IMR-90 (cell line): Measurements from ENCODE around the gene FRMD3. TPM values are rescaled to one million over a fixed set of nuclear protein-coding genes. Genes with fewer than 3 reads are reported as not detected.

Experiments used
- ATAC-seq: fragments of 200-7000 bp; cut with Tn5 transposase; 2 replicates; pipeline ENCODE4 v1.9.1; 2020; ENCODE audit warnings: low read depth, mild to moderate bottlenecking, moderate library complexity
- BruUV-seq: library from RNA; stranded (reverse); fragments of 400-500 nt; replicated peaks from 2 replicates; lab custom pipeline; 2021; lab: Mats Ljungman, UMichigan
- CTCF ChIA-PET: fragments of 300-600 bp; formaldehyde crosslinking; extraction: SDS; loops from one replicate; lab custom pipeline; 2021; ENCODE audit warnings: antibody characterized with exemption; lab: Yijun Ruan, JAX
- POLR2A ChIA-PET: fragments of 300-600 bp; sonication (Branson Sonifier 250); formaldehyde crosslinking; loops from one replicate; lab custom pipeline; 2022; ENCODE audit warnings: antibody characterized with exemption; ENCODE audit not compliant: unreplicated experiment; lab: Charles Lee
- DNase-seq: peaks from one replicate; pipeline ENCODE4 v3.0.0; 2013
- H2AFZ ChIP-seq: replicated peaks from 2 replicates; pipeline ENCODE3; 2013; ENCODE audit warnings: low read length, mild to moderate bottlenecking; ENCODE audit not compliant: poor library complexity
- H2AK5ac ChIP-seq: 2 replicates; pipeline ENCODE4 v1.6.1; 2013; ENCODE audit warnings: low read depth, low read length, inconsistent platforms
- H2AK9ac ChIP-seq: replicated peaks from 2 replicates; pipeline ENCODE3; 2013; ENCODE audit warnings: mild to moderate bottlenecking, low read depth, low read length, moderate library complexity; ENCODE audit not compliant: poor library complexity
- H2BK120ac ChIP-seq: 2 replicates; pipeline ENCODE4 v1.6.1; 2013; ENCODE audit warnings: low read depth, low read length, inconsistent platforms
- H2BK15ac ChIP-seq: 3 replicates; pipeline ENCODE4 v1.6.1; 2013; ENCODE audit warnings: low read depth, low read length, inconsistent platforms
- H2BK20ac ChIP-seq: 2 replicates; pipeline ENCODE4 v1.6.1; 2013; ENCODE audit warnings: low read depth, mild to moderate bottlenecking, inconsistent platforms, low read length, moderate library complexity
- H2BK5ac ChIP-seq: 2 replicates; pipeline ENCODE4 v1.6.1; 2013; ENCODE audit warnings: mild to moderate bottlenecking, low read depth, low read length, inconsistent platforms; ENCODE audit not compliant: poor library complexity, severe bottlenecking
- H3K14ac ChIP-seq: replicated peaks from 2 replicates; pipeline ENCODE4 v1.6.1; 2013; ENCODE audit warnings: low read depth, low read length, inconsistent platforms
- H3K18ac ChIP-seq: 2 replicates; pipeline ENCODE4 v1.6.1; 2013; ENCODE audit warnings: low read depth, low read length, control low read depth
- H3K23ac ChIP-seq: 2 replicates; pipeline ENCODE4 v1.6.1; 2013; ENCODE audit warnings: low read depth, low read length, inconsistent platforms
- H3K27ac ChIP-seq: 2 replicates; pipeline ENCODE4 v1.5.1; 2013; ENCODE audit warnings: mild to moderate bottlenecking, control low read depth, low read length; ENCODE audit not compliant: insufficient read depth
- H3K27me3 ChIP-seq: 2 replicates; pipeline ENCODE4 v1.6.1; 2013; ENCODE audit warnings: low read length; ENCODE audit not compliant: control insufficient read depth, insufficient read depth
- H3K36me3 ChIP-seq: 2 replicates; pipeline ENCODE4 v1.6.1; 2013; ENCODE audit warnings: low read length, mixed read lengths; ENCODE audit not compliant: control insufficient read depth, insufficient read depth
- H3K4ac ChIP-seq: 2 replicates; pipeline ENCODE4 v1.6.1; 2013; ENCODE audit warnings: low read depth, low read length, inconsistent platforms
- H3K4me1 ChIP-seq: 2 replicates; pipeline ENCODE4 v1.6.1; 2013; ENCODE audit warnings: low read length, mixed read lengths; ENCODE audit not compliant: control insufficient read depth, insufficient read depth
- H3K4me2 ChIP-seq: 2 replicates; pipeline ENCODE4 v1.6.1; 2013; ENCODE audit warnings: low read depth, mild to moderate bottlenecking, control low read depth, low read length, moderate library complexity
- H3K4me3 ChIP-seq: 2 replicates; pipeline ENCODE4 v1.5.1; 2013; ENCODE audit warnings: low read depth, mild to moderate bottlenecking, control low read depth, low read length, moderate library complexity; ENCODE audit not compliant: insufficient read depth
- H3K56ac ChIP-seq: 2 replicates; pipeline ENCODE4 v1.6.1; 2013; ENCODE audit warnings: low read length, inconsistent platforms; ENCODE audit not compliant: insufficient read depth; ENCODE audit errors: extremely low read depth
- H3K79me1 ChIP-seq, 2 experiments: 2 replicates each; pipeline ENCODE4 v1.6.1; 2013; ENCODE audit warnings: low read length in 2 of 2, inconsistent platforms in 1 of 2, low read depth in 1 of 2
- H3K9ac ChIP-seq: 2 replicates; pipeline ENCODE4 v1.6.1; 2013; ENCODE audit warnings: low read depth, low read length, control low read depth
- H3K9me1 ChIP-seq: 2 replicates; pipeline ENCODE4 v1.6.1; 2013; ENCODE audit warnings: low read length, inconsistent platforms; ENCODE audit not compliant: insufficient read depth
- H3K9me3 ChIP-seq: 2 replicates; pipeline ENCODE4 v1.6.1; 2013; ENCODE audit warnings: low read length; ENCODE audit not compliant: control insufficient read depth, insufficient read depth
- H4K20me1 ChIP-seq: 2 replicates; pipeline ENCODE4 v1.6.1; 2013; ENCODE audit warnings: low read length, inconsistent platforms; ENCODE audit not compliant: insufficient read depth
- H4K5ac ChIP-seq: 2 replicates; pipeline ENCODE4 v1.6.1; 2013; ENCODE audit warnings: mild to moderate bottlenecking, low read depth, low read length, control low read depth
- H4K8ac ChIP-seq, 2 experiments: 2 replicates each; pipeline ENCODE4 v1.6.1; 2013; ENCODE audit warnings: low read depth in 2 of 2, low read length in 2 of 2, control low read depth in 1 of 2, inconsistent platforms in 1 of 2
- H4K91ac ChIP-seq: 2 replicates; pipeline ENCODE4 v1.6.1; 2013; ENCODE audit warnings: low read depth, low read length, inconsistent platforms; ENCODE audit not compliant: insufficient read depth
- CEBPB ChIP-seq: IDR thresholded peaks from 2 replicates; pipeline ENCODE4 v1.6.1; 2012; ENCODE audit warnings: low read depth, low read length, improper control_type of control experiment
- CHD1 ChIP-seq: IDR thresholded peaks from 2 replicates; pipeline ENCODE4 v1.6.1; 2012; ENCODE audit warnings: low read depth, low read length, improper control_type of control experiment
- FOS ChIP-seq: fragments of 150-350 bp; IDR thresholded peaks from 2 replicates; pipeline ENCODE4 v1.6.1; 2016; ENCODE audit warnings: low read depth, low read length
- MAFK ChIP-seq: IDR thresholded peaks from 2 replicates; pipeline ENCODE4 v1.6.1; 2012; ENCODE audit warnings: low read depth, low read length, improper control_type of control experiment
- NFE2L2 ChIP-seq: fragments of 150-350 bp; IDR thresholded peaks from 2 replicates; pipeline ENCODE4 v1.6.1; 2016; ENCODE audit warnings: low read depth, mild to moderate bottlenecking, low read length
- POLR2A ChIP-seq: IDR thresholded peaks from 2 replicates; pipeline ENCODE4 v1.6.1; 2012; ENCODE audit warnings: mild to moderate bottlenecking, low read depth, low read length
- WGBS, 2 experiments: methylation state at CpG; one replicate each; pipeline versions ENCODE4 v1.1.5 to v1.1.7; 2013; ENCODE audit warnings: missing lambda C conversion rate in 2 of 2; ENCODE audit not compliant: insufficient read length in 1 of 2; ENCODE audit errors: extremely low coverage in 2 of 2; 5-methylcytosine and 5-hydroxymethylcytosine counted together
- dilution Hi-C: fragments of 300-500 bp; cut with HindIII; formaldehyde crosslinking; loops from one replicate; pipeline ENCODE4 v1.14.3; 2018; ENCODE audit warnings: low sequenced_read_pairs; ENCODE audit not compliant: unreplicated experiment
- in situ Hi-C: fragments of 300-500 bp; cut with MboI; formaldehyde crosslinking; loops from 3 replicates; pipeline ENCODE4 v1.14.3; 2019; ENCODE audit warnings: low sequenced_read_pairs, inconsistent platforms, mixed read lengths
- intact Hi-C: fragments of 100-400 bp; cut with micrococcal nuclease; formaldehyde crosslinking; loops from 2 replicates; pipeline ENCODE4 v1.10.0; 2022
- polyA plus RNA-seq, 3 experiments: library from polyadenylated mRNA; depleted of rRNA; stranded (reverse); fragments of >200 nt; gene quantifications; 2 replicates each; pipeline ENCODE4 v1.2.3, GENCODE V29; 2012; ENCODE audit warnings: low replicate concordance in 1 of 3
- total RNA-seq: library from RNA; depleted of rRNA; stranded (reverse); fragments of >200 nt; gene quantifications from 2 replicates; pipeline ENCODE4 v1.2.3, GENCODE V29; 2012
- TF ChIP-seq, protein P1 (sequence below): fragments of 150-350 bp; IDR thresholded peaks from 2 replicates; pipeline ENCODE4 v1.6.1; 2016; ENCODE audit warnings: low read depth, mild to moderate bottlenecking, low read length, moderate library complexity, borderline replicate concordance
- TF ChIP-seq, protein P2 (sequence below): fragments of 150-350 bp; IDR thresholded peaks from 2 replicates; pipeline ENCODE4 v1.6.1; 2017; ENCODE audit warnings: mild to moderate bottlenecking, antibody characterized with exemption, low read length, low read depth

Gene FRMD3
- total and polyA plus RNA-seq, 2 of the 4 experiments (the other 2 are of a cell fraction): 0.02 to 0.18 TPM

DNA sequence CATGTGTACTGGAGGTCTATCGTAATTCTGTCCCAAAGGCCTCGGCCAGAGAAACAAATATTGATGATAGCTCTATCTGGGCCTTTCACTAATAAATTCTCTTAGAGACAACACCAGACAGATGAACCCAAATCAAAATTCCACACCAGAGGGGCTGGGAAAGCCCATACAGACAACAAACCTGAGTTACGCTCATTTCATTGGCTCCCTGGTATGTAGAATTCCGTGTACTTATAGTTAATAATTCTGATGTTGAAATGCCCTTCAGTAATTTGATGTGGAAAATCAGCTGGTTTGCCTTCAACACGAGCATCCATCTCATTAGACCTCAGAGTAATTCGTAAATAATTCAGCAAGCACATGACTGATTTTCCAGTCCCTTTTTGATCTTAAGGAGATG lies 53.2 kb downstream of the FRMD3 start:
- in situ Hi-C loops: no loop called here
- Histone ChIP-seq H2BK5ac (no peak overlapping the region), H4K91ac (no peak overlapping the region), H3K9me1 (no peaks in the 10 kb centered on the region), H4K20me1 (no peaks in the 10 kb centered on the region), H3K56ac (no peak overlapping the region), H3K9ac (no peak overlapping the region), H3K4me2 (no peak overlapping the region), H3K36me3 (no peaks in the 10 kb centered on the region), H3K9me3 (no peaks in the 10 kb centered on the region), H2BK20ac (no peak overlapping the region), H3K4me3 (no peak overlapping the region), H2AFZ (no peak overlapping the region), H4K5ac (no peak overlapping the region), H3K4ac (no peak overlapping the region), H3K23ac (no peak overlapping the region), H3K14ac (no peak overlapping the region), H3K27me3 (no peaks in the 10 kb centered on the region), H3K18ac (no peak overlapping the region), H2BK120ac (no peak overlapping the region), H3K79me1 (no peaks in the 10 kb centered on the region), H2AK9ac (no peak overlapping the region), H3K4me1 (no peaks in the 10 kb centered on the region), H2BK15ac (no peak overlapping the region), H2AK5ac (no peak overlapping the region), H4K8ac (no peak overlapping the region), H3K27ac (no peak overlapping the region)
- no CpG with 5 or more reads among the region's 6 CpGs for WGBS, 2 experiments
- dilution Hi-C loops: no loop called here
- ChIA-PET POLR2A (no interaction called here), CTCF (no interaction called here)
- ATAC-seq: no peak
- no peak for DNase-seq
- TF ChIP-seq NFE2L2 (no peak), FOS (no peak), POLR2A (no peak), CEBPB (no peak), MAFK (no peak), CHD1 (no peak)
- TF ChIP-seq, protein P1, sequence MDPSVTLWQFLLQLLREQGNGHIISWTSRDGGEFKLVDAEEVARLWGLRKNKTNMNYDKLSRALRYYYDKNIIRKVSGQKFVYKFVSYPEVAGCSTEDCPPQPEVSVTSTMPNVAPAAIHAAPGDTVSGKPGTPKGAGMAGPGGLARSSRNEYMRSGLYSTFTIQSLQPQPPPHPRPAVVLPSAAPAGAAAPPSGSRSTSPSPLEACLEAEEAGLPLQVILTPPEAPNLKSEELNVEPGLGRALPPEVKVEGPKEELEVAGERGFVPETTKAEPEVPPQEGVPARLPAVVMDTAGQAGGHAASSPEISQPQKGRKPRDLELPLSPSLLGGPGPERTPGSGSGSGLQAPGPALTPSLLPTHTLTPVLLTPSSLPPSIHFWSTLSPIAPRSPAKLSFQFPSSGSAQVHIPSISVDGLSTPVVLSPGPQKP: no peak
- TF ChIP-seq, protein P2, sequence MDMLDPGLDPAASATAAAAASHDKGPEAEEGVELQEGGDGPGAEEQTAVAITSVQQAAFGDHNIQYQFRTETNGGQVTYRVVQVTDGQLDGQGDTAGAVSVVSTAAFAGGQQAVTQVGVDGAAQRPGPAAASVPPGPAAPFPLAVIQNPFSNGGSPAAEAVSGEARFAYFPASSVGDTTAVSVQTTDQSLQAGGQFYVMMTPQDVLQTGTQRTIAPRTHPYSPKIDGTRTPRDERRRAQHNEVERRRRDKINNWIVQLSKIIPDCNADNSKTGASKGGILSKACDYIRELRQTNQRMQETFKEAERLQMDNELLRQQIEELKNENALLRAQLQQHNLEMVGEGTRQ: no peak
- BruUV-seq: no TSS peak
- intact Hi-C loops: no loop called here
